ENCODE data around the gene TMCO6.

GRCh38 chr5:140642718-140643117, 3.5 kb downstream of the TMCO6 start:
- TF ChIP-seq POLR2AphosphoS5 (IDR thresholded peaks at IDR 0.05; ENCODE audit: low read depth, low read length) (no peak), POLR2A (IDR thresholded peaks at IDR 0.05; ENCODE audit: control extremely low read depth in 1 of 2, low read depth in 2 of 2, low read length in 2 of 2) (no peak), SIX5 (IDR thresholded peaks at IDR 0.05; ENCODE audit: low read depth, low read length) (no peak), RBBP5 (IDR thresholded peaks at IDR 0.05; ENCODE audit: borderline replicate concordance, low read depth, low read length) (no peak)
- TF ChIP-seq, protein P1, sequence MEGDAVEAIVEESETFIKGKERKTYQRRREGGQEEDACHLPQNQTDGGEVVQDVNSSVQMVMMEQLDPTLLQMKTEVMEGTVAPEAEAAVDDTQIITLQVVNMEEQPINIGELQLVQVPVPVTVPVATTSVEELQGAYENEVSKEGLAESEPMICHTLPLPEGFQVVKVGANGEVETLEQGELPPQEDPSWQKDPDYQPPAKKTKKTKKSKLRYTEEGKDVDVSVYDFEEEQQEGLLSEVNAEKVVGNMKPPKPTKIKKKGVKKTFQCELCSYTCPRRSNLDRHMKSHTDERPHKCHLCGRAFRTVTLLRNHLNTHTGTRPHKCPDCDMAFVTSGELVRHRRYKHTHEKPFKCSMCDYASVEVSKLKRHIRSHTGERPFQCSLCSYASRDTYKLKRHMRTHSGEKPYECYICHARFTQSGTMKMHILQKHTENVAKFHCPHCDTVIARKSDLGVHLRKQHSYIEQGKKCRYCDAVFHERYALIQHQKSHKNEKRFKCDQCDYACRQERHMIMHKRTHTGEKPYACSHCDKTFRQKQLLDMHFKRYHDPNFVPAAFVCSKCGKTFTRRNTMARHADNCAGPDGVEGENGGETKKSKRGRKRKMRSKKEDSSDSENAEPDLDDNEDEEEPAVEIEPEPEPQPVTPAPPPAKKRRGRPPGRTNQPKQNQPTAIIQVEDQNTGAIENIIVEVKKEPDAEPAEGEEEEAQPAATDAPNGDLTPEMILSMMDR (IDR thresholded peaks at IDR 0.05; ENCODE audit: control extremely low read depth in 1 of 3, insufficient read depth in 1 of 3, low read depth in 1 of 3, low read length in 3 of 3), result no peak

Data from H1 (cell line).